Endothelial cell (in vitro differentiated cells): ENCODE data around the gene NKX2-2. TPM values are rescaled to one million over a fixed set of nuclear protein-coding genes. Genes with fewer than 3 reads are reported as not detected.

ENCODE experiments used
- DNase-seq: peaks from one replicate; pipeline ENCODE4 v3.0.0; 2021; ENCODE audit warnings: low spot score
- H3K27ac Mint-ChIP-seq: one replicate; pipeline ENCODE4 v1.8.0; 2021; ENCODE audit warnings: mixed read lengths, inconsistent platforms; ENCODE audit not compliant: unreplicated experiment
- H3K27me3 Mint-ChIP-seq: one replicate; pipeline ENCODE4 v1.8.0; 2021; ENCODE audit warnings: mild to moderate bottlenecking, moderate library complexity, mixed read lengths, inconsistent platforms; ENCODE audit not compliant: unreplicated experiment
- H3K36me3 Mint-ChIP-seq: one replicate; pipeline ENCODE4 v1.8.0; 2021; ENCODE audit warnings: mild to moderate bottlenecking, low read depth, mixed read lengths, inconsistent platforms; ENCODE audit not compliant: unreplicated experiment
- H3K4me1 Mint-ChIP-seq: one replicate; pipeline ENCODE4 v1.8.0; 2021; ENCODE audit warnings: mild to moderate bottlenecking, mixed read lengths, inconsistent platforms; ENCODE audit not compliant: unreplicated experiment
- H3K4me3 Mint-ChIP-seq: one replicate; pipeline ENCODE4 v1.8.0; 2021; ENCODE audit warnings: mild to moderate bottlenecking, mixed read lengths, inconsistent platforms; ENCODE audit not compliant: unreplicated experiment
- H3K9me3 Mint-ChIP-seq: one replicate; pipeline ENCODE4 v1.8.0; 2021; ENCODE audit warnings: mixed read lengths, inconsistent platforms; ENCODE audit not compliant: unreplicated experiment
- CTCF ChIP-seq: fragments of 200-600 bp; sonication (generic); IDR thresholded peaks from one replicate; pipeline ENCODE4 v1.5.0; 2021; ENCODE audit warnings: antibody characterized with exemption; ENCODE audit not compliant: unreplicated experiment
- total RNA-seq: library from RNA; stranded (reverse); fragmentation: NEBNext Ultra II Directional; extraction: Animal tissue kit (Norgen Biotek cat#: 25700); gene quantifications from one replicate; pipeline ENCODE4 v1.2.1, GENCODE V29; 2021; ENCODE audit not compliant: unreplicated experiment

The NKX2-2 gene
- total RNA-seq, 1 donor from 2014 or later = 0.82 TPM

GRCh38 chr20:21511850-21512633 lies 1.8 kb downstream of the NKX2-2 start:
- Mint-ChIP-seq H3K4me3 (peak overlapping the region; percentile 71), H3K4me1 (peaks cover 33% of the 10 kb centered on the region), H3K27me3 (peaks cover 43% of the 10 kb centered on the region), H3K36me3 (no peaks in the 10 kb centered on the region), H3K27ac (no peak overlapping the region), H3K9me3 (no peaks in the 10 kb centered on the region)
- no peak for TF ChIP-seq CTCF
- DNase-seq = no peak

- Mint-ChIP-seq H3K9me3 (no peaks in the 10 kb centered on the region), H3K4me3 (peak overlapping the region; percentile 66), H3K27ac (no peak overlapping the region), H3K27me3 (peaks cover 44% of the 10 kb centered on the region), H3K36me3 (no peaks in the 10 kb centered on the region), H3K4me1 (peaks cover 34% of the 10 kb centered on the region)
- DNase-seq = no peak
- no peak for TF ChIP-seq CTCF
Observed at GRCh38 chr20:21511485-21511849, 2.4 kb downstream of the NKX2-2 start.

DNA sequence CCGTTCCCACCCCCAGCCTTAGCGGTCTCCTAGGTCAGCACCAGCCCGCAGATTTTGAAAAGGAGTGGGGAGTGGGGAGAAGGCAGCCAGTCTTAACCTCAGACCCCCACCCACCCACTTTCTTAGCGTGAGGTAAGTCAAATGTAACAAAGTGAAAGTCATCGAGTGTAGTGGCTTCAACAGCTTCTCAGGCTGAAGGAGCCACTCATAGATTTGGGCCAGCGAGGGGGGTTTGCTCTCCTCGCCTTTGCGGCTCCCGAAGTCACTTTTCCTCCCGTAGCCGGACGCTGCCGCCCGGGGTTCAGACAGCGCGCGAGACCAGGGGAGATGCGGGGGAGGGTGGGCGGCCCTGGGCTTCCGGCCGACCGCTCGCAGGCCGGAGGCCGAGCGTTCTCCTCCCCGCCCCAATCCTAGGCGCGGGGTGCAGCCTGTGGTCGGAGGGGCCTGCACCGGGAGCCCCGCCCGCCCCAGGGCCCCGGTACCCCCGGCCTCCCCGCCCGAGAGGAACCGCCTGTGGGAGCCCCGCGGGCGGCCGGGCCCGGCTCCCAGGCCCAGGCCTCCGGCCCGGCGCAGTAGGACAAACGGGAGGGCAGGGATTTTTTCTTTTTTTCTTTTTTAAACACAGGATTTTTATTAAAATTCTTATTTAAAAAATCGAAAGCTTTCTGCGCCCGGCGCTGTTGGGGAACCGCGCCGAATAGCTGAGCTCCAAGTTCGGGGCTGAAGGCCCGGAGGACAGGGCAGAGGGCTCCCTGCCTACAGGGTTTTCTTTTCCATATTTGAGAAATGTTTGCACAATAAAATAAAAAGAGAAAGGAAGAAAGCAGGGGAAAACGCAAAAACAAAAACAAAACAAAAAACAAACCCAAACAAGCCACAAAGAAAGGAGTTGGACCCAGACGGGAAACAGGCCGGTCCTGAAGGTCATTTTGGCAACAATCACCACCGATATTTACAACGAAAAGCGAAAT lies 3.2 kb downstream of the NKX2-2 start:
- no peak for DNase-seq
- Mint-ChIP-seq H3K27ac (no peak overlapping the region), H3K4me3 (peak overlapping the region; percentile 80), H3K9me3 (no peaks in the 10 kb centered on the region), H3K4me1 (peaks cover 29% of the 10 kb centered on the region), H3K36me3 (no peaks in the 10 kb centered on the region), H3K27me3 (peaks cover 40% of the 10 kb centered on the region)
- no peak for TF ChIP-seq CTCF

- H3K4me1 Mint-ChIP-seq = peaks cover 33% of the 10 kb centered on the region
- H3K9me3 Mint-ChIP-seq = no peaks in the 10 kb centered on the region
- H3K27ac Mint-ChIP-seq = no peak overlapping the region
- H3K4me3 Mint-ChIP-seq = peak overlapping the region; percentile 77
- peaks cover 3% of the 10 kb centered on the region for H3K36me3 Mint-ChIP-seq
- DNase-seq = no peak
- no peak for TF ChIP-seq CTCF
- H3K27me3 Mint-ChIP-seq = peaks cover 45% of the 10 kb centered on the region
Observed at GRCh38 chr20:21509597-21510371, 4.1 kb downstream of the NKX2-2 start.
